ENCODE results near the gene CLDN22. TPM values are rescaled to one million over a fixed set of nuclear protein-coding genes. Genes with fewer than 3 reads are reported as not detected.

The CLDN22 gene
- polyA plus RNA-seq, 1 donor from 2014 or later, result not detected

Other genes with a start within 250 kb of the CLDN22 start
- 1.9 TPM for gene WWC2, start 221.0 kb downstream of the CLDN22 start, polyA plus RNA-seq (ENCODE audit: insufficient read depth, low read depth, low replicate concordance)
- gene CLDN24, start 2.1 kb upstream of the CLDN22 start, polyA plus RNA-seq (ENCODE audit: insufficient read depth, low read depth, low replicate concordance), result not detected
- gene CDKN2AIP, start 124.4 kb upstream of the CLDN22 start, polyA plus RNA-seq (ENCODE audit: insufficient read depth, low read depth, low replicate concordance), result 5.3 TPM
- 8.3 TPM for gene ING2, start 184.8 kb upstream of the CLDN22 start, polyA plus RNA-seq (ENCODE audit: insufficient read depth, low read depth, low replicate concordance)